GM23248 (cell line): ENCODE measurements around the gene SLC1A6. TPM values are rescaled to one million over a fixed set of nuclear protein-coding genes. Genes with fewer than 3 reads are reported as not detected.

Source experiments
- DNase-seq: peaks from one replicate; pipeline ENCODE4 v3.0.0-alpha.2; 2015
- H2AFZ ChIP-seq: fragments of 200-600 bp; sonication (generic); 2 replicates; pipeline ENCODE4 v1.6.1; 2016; ENCODE audit warnings: antibody characterized with exemption
- H3F3A ChIP-seq: fragments of 200-600 bp; sonication (generic); 2 replicates; pipeline ENCODE4 v1.6.1; 2016; ENCODE audit warnings: mild to moderate bottlenecking, antibody characterized with exemption, mixed run types; ENCODE audit not compliant: insufficient read depth
- H3K27ac ChIP-seq: fragments of 200-600 bp; sonication (generic); 2 replicates; pipeline ENCODE4 v1.5.1; 2016; ENCODE audit warnings: mild to moderate bottlenecking
- H3K27me3 ChIP-seq: fragments of 200-600 bp; sonication (generic); replicated peaks from 2 replicates; pipeline ENCODE4 v1.6.1; 2016; ENCODE audit warnings: mild to moderate bottlenecking; ENCODE audit not compliant: insufficient read depth
- H3K36me3 ChIP-seq: fragments of 200-600 bp; sonication (generic); 2 replicates; pipeline ENCODE4 v1.6.1; 2016; ENCODE audit warnings: low read depth, mild to moderate bottlenecking
- H3K4me1 ChIP-seq: fragments of 200-600 bp; sonication (generic); 2 replicates; pipeline ENCODE4 v1.6.1; 2016; ENCODE audit warnings: mild to moderate bottlenecking; ENCODE audit not compliant: insufficient read depth
- H3K4me2 ChIP-seq: fragments of 200-600 bp; sonication (generic); one replicate; pipeline ENCODE4 v1.6.1; 2016; ENCODE audit warnings: mild to moderate bottlenecking; ENCODE audit not compliant: unreplicated experiment
- H3K4me3 ChIP-seq: fragments of 200-600 bp; sonication (generic); 2 replicates; pipeline ENCODE4 v1.5.1; 2016; ENCODE audit warnings: mild to moderate bottlenecking
- H3K79me2 ChIP-seq: fragments of 200-600 bp; sonication (generic); 2 replicates; pipeline ENCODE4 v1.6.1; 2016; ENCODE audit warnings: mild to moderate bottlenecking; ENCODE audit not compliant: insufficient read depth
- H3K9ac ChIP-seq: fragments of 200-600 bp; sonication (generic); 2 replicates; pipeline ENCODE4 v1.6.1; 2016; ENCODE audit warnings: mild to moderate bottlenecking
- H3K9me2 ChIP-seq: fragments of 200-600 bp; sonication (generic); 2 replicates; pipeline ENCODE4 v1.6.1; 2016; ENCODE audit warnings: mixed run types, mild to moderate bottlenecking, moderate library complexity; ENCODE audit not compliant: insufficient read depth
- H3K9me3 ChIP-seq: fragments of 200-600 bp; sonication (generic); one replicate; pipeline ENCODE4 v1.6.1; 2017; ENCODE audit warnings: low read depth
- H4K20me1 ChIP-seq: fragments of 200-600 bp; sonication (generic); 2 replicates; pipeline ENCODE4 v1.6.0; 2016; ENCODE audit not compliant: insufficient read depth
- EZH2 ChIP-seq: fragments of 200-600 bp; sonication (generic); IDR thresholded peaks from 2 replicates; pipeline ENCODE4 v1.6.1; 2018; ENCODE audit warnings: antibody characterized with exemption, mild to moderate bottlenecking; ENCODE audit not compliant: insufficient read depth, poor library complexity, severe bottlenecking
- EZH2phosphoT487 ChIP-seq: fragments of 200-600 bp; sonication (generic); IDR thresholded peaks from 2 replicates; pipeline ENCODE4 v1.6.1; 2018; ENCODE audit warnings: antibody characterized with exemption, moderate library complexity, mild to moderate bottlenecking, low read depth; ENCODE audit not compliant: insufficient read depth
- WGBS, 2 experiments: methylation state at CpG; one replicate each; pipeline ENCODE4 v1.1.6; 2015 to 2017; ENCODE audit warnings: low lambda C conversion rate in 2 of 2, low coverage in 1 of 2; ENCODE audit errors: missing lambda C conversion rate in 2 of 2; 5-methylcytosine and 5-hydroxymethylcytosine counted together
- in situ Hi-C: fragments of 300-500 bp; cut with MboI; formaldehyde crosslinking; loops from 2 replicates; pipeline ENCODE4 v1.15.0; 2020
- polyA plus RNA-seq: library from polyadenylated mRNA; unstranded; fragments of >200 nt; fragmentation: Nextera tagmentation; extraction: Ambion mirVana; gene quantifications from 2 replicates; pipeline ENCODE4 v1.2.1, GENCODE V29; 2016
- total RNA-seq: library from RNA; depleted of rRNA; stranded (reverse); fragments of >200 nt; shearing (Covaris generic); gene quantifications from 2 replicates; pipeline ENCODE4 v1.2.3, GENCODE V29; 2014

The SLC1A6 gene
- total and polyA plus RNA-seq, 2 experiments from 2014 or later, result not detected

DNA sequence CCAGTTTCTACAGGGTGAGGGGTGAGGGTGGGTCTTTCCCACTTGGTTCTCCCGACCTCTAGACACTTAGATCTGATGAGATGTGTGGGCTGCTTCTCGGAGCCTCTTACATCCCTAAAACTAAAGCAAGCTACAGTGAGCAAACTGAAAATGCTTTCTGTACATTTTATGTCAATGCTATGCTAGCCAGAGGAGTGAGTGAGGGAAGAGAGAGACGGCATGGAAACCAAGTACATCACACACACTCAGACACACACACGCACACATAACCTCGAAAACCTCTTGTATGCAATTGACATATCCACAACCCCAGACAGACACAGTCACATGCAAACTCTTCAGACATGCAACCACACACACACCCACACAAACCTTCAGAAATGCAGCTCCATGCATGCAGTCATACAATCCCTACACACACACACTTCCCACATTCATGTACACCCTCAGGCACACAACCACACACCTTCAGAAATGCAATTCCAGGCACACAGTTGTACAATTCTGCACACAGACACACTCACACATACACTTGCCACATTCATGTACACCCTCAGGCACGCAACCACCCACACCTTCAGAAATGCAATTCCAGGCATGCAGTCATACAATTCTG is 1.4 kb downstream of the SLC1A6 start:
- Histone ChIP-seq H3K9me3 (no peaks in the 10 kb centered on the region), H3K36me3 (no peaks in the 10 kb centered on the region), H3K9ac (no peak overlapping the region), H3F3A (no peaks in the 10 kb centered on the region), H3K27me3 (peaks cover 32% of the 10 kb centered on the region), H3K4me2 (no peak overlapping the region), H3K79me2 (no peaks in the 10 kb centered on the region), H3K27ac (no peak overlapping the region), H4K20me1 (no peaks in the 10 kb centered on the region), H3K4me3 (no peak overlapping the region), H2AFZ (no peak overlapping the region), H3K4me1 (no peaks in the 10 kb centered on the region), H3K9me2 (no peaks in the 10 kb centered on the region)
- WGBS, 2 experiments, result 18 to 19% methylated on average over 6 of the region's 6 CpGs
- DNase-seq, result no peak
- in situ Hi-C loops, result no loop called here
- no peak for TF ChIP-seq EZH2
- TF ChIP-seq EZH2phosphoT487, result no peak

DNA sequence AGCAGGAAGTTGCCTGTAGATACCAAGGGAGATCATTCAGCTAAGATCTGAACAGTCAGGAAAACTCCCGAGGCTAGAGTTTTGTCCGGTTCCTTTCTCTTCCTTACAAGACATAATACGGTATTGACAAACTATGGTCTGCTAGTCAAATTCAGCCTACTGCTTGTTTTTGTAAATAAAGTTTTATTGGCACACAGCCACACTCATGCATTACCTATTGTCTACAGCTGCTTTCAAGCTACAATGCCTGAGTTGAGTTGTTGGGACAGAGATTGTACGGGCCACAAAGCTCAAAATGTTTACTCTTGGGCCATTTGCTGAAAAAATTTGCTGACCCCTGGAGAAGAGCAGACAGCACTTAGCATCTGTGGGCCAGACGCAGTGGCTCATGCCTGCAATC is 2.5 kb downstream of the SLC1A6 start:
- 43 to 45% methylated on average over 5 of the region's 5 CpGs for WGBS, 2 experiments
- Histone ChIP-seq H3K79me2 (no peaks in the 10 kb centered on the region), H3K27me3 (peaks cover 26% of the 10 kb centered on the region)

DNA sequence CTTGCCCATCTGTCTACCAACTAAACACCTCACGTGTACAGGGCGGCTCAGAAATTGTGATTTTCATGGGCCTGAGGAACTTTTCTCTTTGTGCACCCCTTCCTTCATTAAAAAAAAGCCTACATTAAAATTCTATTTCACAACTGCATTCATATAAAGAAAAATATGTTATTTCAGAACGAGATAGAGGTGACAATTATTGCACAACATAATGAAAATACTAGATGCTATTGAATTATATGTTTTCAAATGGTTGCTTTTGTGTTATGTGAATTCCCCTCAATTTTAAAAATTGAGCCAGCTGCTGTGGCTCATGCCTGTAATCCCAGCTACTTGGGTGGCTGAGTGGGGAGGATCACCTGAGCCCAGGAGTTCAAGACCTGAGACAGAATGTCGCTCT is 5.2 kb downstream of the SLC1A6 start:
- no peak overlapping the region for H2AFZ ChIP-seq
- H3K9ac ChIP-seq, result no peak overlapping the region
- no peak overlapping the region for H3K27ac ChIP-seq
- no peaks in the 10 kb centered on the region for H3K36me3 ChIP-seq
- H3K79me2 ChIP-seq, result no peaks in the 10 kb centered on the region
- no peak overlapping the region for H3K4me3 ChIP-seq
- H3K4me1 ChIP-seq, result no peaks in the 10 kb centered on the region
- WGBS, 2 experiments, result 27 to 33% methylated on average over 4 of the region's 4 CpGs
- no peak for TF ChIP-seq EZH2phosphoT487
- no peak for TF ChIP-seq EZH2
- H3K4me2 ChIP-seq, result no peak overlapping the region
- no peaks in the 10 kb centered on the region for H4K20me1 ChIP-seq
- H3K9me3 ChIP-seq, result no peaks in the 10 kb centered on the region
- 0 out of 2 replicates have a peak, but pooled peaks cover 7% of the 10 kb centered on the region for H3K27me3 ChIP-seq
- no peaks in the 10 kb centered on the region for H3K9me2 ChIP-seq
- no peak for DNase-seq
- no peaks in the 10 kb centered on the region for H3F3A ChIP-seq
- in situ Hi-C loops, result no loop called here

More for the DNA sequence above, 2.5 kb downstream of the SLC1A6 start:
- no peak overlapping the region for H3K9ac ChIP-seq
- H3K4me2 ChIP-seq, result no peak overlapping the region
- in situ Hi-C loops, result no loop called here
- H3K27ac ChIP-seq, result no peak overlapping the region
- TF ChIP-seq EZH2phosphoT487 (no peak), EZH2 (no peak)
- H3K9me2 ChIP-seq, result no peaks in the 10 kb centered on the region
- no peaks in the 10 kb centered on the region for H3K9me3 ChIP-seq
- no peak overlapping the region for H3K4me3 ChIP-seq
- no peaks in the 10 kb centered on the region for H3K36me3 ChIP-seq
- H3F3A ChIP-seq, result no peaks in the 10 kb centered on the region
- DNase-seq, result no peak
- no peak overlapping the region for H2AFZ ChIP-seq
- H4K20me1 ChIP-seq, result no peaks in the 10 kb centered on the region
- no peaks in the 10 kb centered on the region for H3K4me1 ChIP-seq

DNA sequence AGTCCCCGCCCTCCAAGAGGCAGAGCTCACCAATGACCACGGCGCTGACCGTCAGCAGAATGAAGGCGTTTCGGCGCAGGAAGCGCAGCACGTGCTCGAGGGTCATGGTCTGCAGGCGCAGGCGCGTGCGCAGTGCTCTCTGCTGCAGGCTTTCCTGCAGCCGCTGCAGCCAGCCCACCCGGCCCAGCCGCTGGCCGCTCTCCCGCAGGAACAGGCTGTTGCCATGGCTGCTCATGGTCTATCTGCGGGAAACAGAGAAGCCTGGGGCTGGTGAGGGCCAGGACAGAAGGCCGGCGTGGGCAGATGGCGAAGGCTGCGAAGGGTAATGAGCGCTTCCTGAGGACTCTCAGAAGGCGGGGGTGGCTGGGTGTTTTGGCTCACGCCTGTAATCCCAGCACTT is 7.0 kb downstream of the SLC1A6 start:
- 52 to 66% methylated on average over 26 to 27 of the region's 27 CpGs for WGBS, 2 experiments
- no peak overlapping the region for H3K4me2 ChIP-seq
- H3K27me3 ChIP-seq, result 0 out of 2 replicates have a peak, but pooled peaks cover 2% of the 10 kb centered on the region
- H3K9me2 ChIP-seq, result no peaks in the 10 kb centered on the region
- H3K27ac ChIP-seq, result no peak overlapping the region
- no peak for DNase-seq
- H3K36me3 ChIP-seq, result no peaks in the 10 kb centered on the region
- no peaks in the 10 kb centered on the region for H3K4me1 ChIP-seq
- H3K9ac ChIP-seq, result no peak overlapping the region
- no peaks in the 10 kb centered on the region for H3K9me3 ChIP-seq
- no peaks in the 10 kb centered on the region for H4K20me1 ChIP-seq
- in situ Hi-C loops, result no loop called here
- TF ChIP-seq EZH2 (no peak), EZH2phosphoT487 (no peak)
- no peak overlapping the region for H3K4me3 ChIP-seq
- no peaks in the 10 kb centered on the region for H3K79me2 ChIP-seq
- no peak overlapping the region for H2AFZ ChIP-seq
- H3F3A ChIP-seq, result no peaks in the 10 kb centered on the region
